Measurements from ENCODE around the gene TEX28. TPM values are rescaled to one million over a fixed set of nuclear protein-coding genes. Genes with fewer than 3 reads are reported as not detected.

The TEX28 gene
- total and polyA plus RNA-seq, 2 experiments from 2014 or later = not detected

GRCh38 chrX:154310616-154311536 lies 16.0 kb upstream of the TEX28 start:
- no peak overlapping the region for H3K27ac ChIP-seq (ENCODE audit: low read depth)
- Mint-ChIP-seq H3K9me3 (no peaks in the 10 kb centered on the region; the same call in 2 of the 3 replicates), H3K4me3 (no peak overlapping the region), H3K27me3 (ENCODE audit: insufficient read depth, low read depth, poor library complexity) (peaks cover 4% of the 10 kb centered on the region), H3K4me1 (peaks cover 7% of the 10 kb centered on the region; the same call in 2 of the 3 replicates), H3K36me3 (ENCODE audit: low read depth) (no peaks in the 10 kb centered on the region), H3K27ac (no peak overlapping the region)
- H3K4me3 ChIP-seq = no peak overlapping the region
- H3K36me3 ChIP-seq (ENCODE audit: insufficient read depth) = no peaks in the 10 kb centered on the region
- TF ChIP-seq POLR2AphosphoS5 (IDR thresholded peaks at IDR 0.05; ENCODE audit: low read depth) (no peak), EZH2 (IDR thresholded peaks at IDR 0.05; ENCODE audit: low read depth, unreplicated experiment) (no peak), ETS1 (IDR thresholded peaks at IDR 0.05) (no peak), CTCF (conservative IDR thresholded peaks at IDR 0.05; ENCODE audit: low read depth in 2 of 2) (no peak), ZNF331 (CRISPR knock-in tag; IDR thresholded peaks at IDR 0.05; ENCODE audit: low read depth) (no peak), ZNF462 (CRISPR knock-in tag; IDR thresholded peaks at IDR 0.05) (no peak), NANOG (IDR thresholded peaks at IDR 0.05; ENCODE audit: borderline replicate concordance) (no peak), REST (IDR thresholded peaks at IDR 0.05; ENCODE audit: unreplicated experiment) (no peak), STAT1 (IDR thresholded peaks at IDR 0.05; ENCODE audit: unreplicated experiment) (no peak), ZNF114 (CRISPR knock-in tag; IDR thresholded peaks at IDR 0.05) (no peak), CREB1 (CRISPR knock-in tag; IDR thresholded peaks at IDR 0.05; ENCODE audit: low read depth) (no peak), EZH2phosphoT487 (IDR thresholded peaks at IDR 0.05; ENCODE audit: unreplicated experiment) (no peak), JUNB (IDR thresholded peaks at IDR 0.05; ENCODE audit: unreplicated experiment) (no peak)
- ATAC-seq = no peak
- no peaks in the 10 kb centered on the region for H4K20me1 ChIP-seq (replicated peaks; ENCODE audit: insufficient read depth)
- DNase-seq (ENCODE audit: low spot score) = no peak
- H3K27me3 ChIP-seq (ENCODE audit: insufficient read depth) = no peaks in the 10 kb centered on the region
- H3K79me2 ChIP-seq (replicated peaks; ENCODE audit: insufficient read depth) = no peaks in the 10 kb centered on the region
- no peaks in the 10 kb centered on the region for H3K9me2 ChIP-seq (ENCODE audit: insufficient read depth)
- no peaks in the 10 kb centered on the region for H3K4me1 ChIP-seq (ENCODE audit: insufficient read depth)
- H2AFZ ChIP-seq = no peak overlapping the region
- no peaks in the 10 kb centered on the region for H3F3A ChIP-seq (replicated peaks; ENCODE audit: low read depth)
- no peak overlapping the region for H3K4me2 ChIP-seq
